ENCODE data around the gene THEMIS.
"Not testable (repeated sequence)": the region's sequence is repeated elsewhere in the genome, so short reads cannot be mapped to it uniquely, and the experiment has no call there.

The THEMIS gene, protein sequence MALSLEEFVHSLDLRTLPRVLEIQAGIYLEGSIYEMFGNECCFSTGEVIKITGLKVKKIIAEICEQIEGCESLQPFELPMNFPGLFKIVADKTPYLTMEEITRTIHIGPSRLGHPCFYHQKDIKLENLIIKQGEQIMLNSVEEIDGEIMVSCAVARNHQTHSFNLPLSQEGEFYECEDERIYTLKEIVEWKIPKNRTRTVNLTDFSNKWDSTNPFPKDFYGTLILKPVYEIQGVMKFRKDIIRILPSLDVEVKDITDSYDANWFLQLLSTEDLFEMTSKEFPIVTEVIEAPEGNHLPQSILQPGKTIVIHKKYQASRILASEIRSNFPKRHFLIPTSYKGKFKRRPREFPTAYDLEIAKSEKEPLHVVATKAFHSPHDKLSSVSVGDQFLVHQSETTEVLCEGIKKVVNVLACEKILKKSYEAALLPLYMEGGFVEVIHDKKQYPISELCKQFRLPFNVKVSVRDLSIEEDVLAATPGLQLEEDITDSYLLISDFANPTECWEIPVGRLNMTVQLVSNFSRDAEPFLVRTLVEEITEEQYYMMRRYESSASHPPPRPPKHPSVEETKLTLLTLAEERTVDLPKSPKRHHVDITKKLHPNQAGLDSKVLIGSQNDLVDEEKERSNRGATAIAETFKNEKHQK

DNA sequence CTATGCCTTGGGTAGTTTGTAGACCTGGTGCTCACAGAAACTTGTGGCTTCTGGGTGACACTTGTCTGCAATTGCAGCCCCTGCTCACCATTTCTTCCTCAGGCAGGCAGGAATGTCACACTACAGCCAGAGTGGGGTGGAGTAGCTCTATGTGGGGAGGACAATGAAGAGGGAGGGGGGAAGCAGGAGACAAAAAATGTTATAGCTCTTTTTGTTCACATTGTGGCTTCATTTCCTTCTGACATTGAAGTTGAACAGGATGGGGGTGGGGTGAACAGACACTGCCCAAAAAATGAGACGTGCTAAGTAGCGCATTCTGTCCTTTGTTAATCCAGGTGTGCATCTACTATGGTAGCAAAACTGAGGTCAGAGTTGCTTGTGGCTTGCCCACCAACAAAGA, at the start of gene THEMIS:
TSS of gene THEMIS (minus strand) at position 124 of the 400 bp plus-strand sequence. CDS start 126 bp downstream, outside the sequence.
- DNase-seq = no peak

DNA sequence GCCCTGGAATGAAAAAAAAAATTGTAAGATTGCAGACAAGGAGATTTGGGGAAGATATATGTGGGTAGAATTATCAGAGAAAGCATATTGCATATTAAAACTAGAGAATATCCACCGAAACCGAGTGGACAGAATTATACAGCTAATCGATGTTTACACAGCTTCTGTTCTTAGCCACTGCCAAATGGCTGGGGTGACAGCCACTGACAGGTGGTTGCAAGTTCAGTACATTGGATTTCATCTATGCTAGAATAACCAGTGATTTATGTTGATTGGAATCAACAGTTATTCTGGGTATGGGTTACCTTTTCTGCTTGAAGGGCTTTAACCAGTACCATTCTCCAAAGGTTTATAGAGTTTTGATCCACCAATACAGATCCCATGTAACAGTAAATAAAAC, 48.4 kb upstream of the THEMIS start:
- DNase-seq = no peak

DNA sequence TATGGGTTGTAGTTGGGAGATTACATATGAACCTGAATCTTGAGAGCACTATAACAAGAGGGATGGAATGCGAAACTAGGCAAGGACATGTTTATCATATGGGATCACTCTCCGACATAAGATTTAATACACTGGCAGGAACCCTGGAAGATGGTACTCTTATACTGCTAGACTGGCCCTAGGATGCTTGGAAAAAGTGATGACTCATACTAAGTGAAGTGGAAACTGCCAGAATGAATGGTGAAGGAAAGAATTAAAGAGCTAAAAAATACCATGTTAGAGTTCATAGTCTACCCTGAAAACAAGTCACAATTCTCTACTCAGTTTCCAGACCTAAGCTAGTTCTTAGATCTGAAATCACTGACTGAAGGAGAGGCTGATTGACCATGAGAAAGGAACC, 45.5 kb upstream of the THEMIS start:
- DNase-seq = no peak

DNA sequence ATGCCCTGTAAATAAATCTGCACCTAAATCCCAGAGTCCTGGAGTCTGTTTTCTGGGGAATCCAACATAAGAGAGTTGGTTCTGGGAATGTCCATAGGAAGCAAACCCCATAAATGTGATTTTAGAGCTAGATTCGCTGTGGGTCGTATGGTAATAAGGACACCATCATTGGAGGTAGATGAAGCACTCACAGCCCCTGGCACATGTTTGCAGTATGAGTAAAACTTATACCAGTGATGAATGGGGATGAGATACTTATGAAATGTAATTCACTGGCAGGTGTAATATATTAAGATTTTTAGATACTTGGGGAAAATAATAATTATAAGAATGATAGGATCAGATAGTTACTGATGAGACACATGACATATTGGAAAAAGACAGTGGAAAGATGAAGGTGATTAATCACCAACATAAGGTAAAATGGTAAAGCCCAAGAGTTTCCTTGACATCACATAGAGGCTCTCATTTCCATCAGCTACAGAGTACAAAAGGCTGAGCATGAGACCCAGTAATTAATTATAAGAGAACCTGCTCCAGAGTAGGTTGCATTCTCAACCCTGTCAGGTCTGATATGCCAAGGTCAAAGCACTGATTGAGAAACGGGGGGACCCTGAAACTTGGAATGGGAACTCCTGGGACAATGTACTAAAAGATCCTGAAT, 44.7 kb upstream of the THEMIS start:
- DNase-seq = no peak

DNA sequence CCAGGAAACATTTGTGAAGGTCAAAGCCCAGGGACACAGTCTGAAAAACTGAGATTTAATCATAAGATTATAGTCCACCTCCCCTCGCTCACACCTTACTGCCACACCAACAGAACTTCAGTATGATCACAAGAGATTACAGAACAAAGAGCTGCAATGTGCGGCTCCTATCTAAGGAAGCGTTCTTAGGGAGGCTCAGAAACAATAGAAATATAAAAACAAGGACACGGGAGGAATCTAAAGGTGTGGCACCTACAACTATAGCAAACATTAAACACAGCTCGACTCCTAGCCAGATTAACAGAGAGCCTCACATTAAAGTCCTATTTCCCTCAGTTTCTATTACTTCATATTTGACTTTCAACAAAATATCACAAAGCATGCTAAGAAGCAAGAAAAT, 40.4 kb upstream of the THEMIS start:
- no peak for DNase-seq

DNA sequence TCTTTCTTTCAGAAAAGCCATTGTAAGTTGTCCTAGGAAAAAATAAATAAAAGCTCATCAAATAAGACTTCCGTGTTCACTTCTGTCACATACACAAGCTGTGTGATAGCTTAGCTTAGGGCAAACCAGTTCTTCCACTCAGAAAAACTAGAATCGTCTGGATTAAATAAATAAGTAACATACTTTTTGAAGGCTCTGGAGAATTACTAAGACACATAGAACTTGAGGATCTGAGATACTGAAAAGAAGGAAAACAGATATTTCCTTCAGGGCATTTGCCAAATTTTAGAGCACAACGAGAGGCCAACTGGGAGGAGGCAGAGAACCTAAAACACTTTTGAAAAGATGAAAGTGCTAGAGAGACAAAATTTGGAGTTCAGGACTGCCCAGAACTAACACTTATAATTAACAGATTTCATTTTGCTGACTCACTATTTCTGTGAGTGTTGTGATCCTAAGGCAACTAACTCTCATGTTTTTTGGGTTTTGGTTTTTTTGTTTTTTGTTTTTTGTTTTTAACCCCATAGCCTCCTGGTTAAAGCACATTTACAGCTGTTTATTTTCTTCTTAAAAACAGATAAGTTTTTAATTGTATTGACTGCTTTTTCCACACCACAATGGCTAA, 38.7 kb upstream of the THEMIS start:
- peak; percentile 22 for DNase-seq

DNA sequence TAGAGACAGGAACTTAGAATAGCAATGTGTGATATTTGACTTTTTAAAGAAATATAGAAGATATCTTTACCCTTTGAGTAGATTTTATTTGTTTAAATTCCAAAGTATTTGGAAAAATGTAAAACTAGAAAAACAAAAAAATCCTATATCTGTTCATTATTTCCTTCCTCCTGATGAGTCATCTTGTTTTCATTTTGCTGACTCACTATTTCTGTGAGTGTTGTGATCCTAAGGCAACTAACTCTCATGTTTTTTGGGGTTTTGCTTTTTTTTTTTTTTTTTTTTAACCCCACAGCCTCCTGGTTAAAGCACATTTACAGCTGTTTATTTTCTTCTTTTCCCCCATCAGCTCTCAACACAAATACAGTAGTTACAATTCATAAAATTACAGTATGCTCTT, 37.8 kb upstream of the THEMIS start:
- peak; percentile 76 for DNase-seq

DNA sequence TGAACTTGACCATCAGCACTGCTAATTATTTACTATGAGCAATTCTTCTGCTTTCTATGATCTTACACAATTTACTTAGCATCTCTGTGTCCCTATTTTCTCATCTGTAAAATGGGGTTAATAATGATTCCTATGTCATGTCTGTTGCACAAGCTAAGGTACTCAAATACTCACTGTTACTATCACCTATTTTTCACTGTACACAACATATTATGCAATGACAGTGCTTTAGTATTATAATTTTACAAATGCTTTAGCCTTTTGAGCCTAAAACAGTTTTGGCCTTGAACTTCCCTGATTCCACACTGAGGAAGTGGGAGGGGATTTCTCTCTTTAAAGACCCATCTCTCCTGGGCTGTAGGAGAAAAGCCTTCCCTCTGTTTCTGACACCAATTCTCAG, 36.9 kb upstream of the THEMIS start:
- no peak for DNase-seq

DNA sequence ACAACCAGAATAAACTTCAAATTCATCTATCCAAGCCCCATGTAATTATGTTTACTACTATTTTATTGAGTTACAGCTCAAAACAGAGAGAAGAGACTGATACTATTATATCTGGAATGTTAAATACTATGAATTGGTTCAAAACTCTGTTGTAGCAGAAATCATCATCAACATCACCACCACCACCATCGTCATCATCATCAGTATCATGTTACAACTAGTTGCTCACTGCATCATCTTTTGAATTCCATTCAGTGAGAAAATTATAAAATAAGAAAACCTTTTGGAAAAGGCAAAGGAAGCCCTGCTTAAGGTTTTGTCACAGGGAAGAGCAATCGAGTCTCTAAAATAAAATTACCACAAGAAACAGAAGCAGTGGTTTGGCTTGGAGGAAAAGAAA, 36.2 kb upstream of the THEMIS start:
- peak; percentile 17 for DNase-seq

DNA sequence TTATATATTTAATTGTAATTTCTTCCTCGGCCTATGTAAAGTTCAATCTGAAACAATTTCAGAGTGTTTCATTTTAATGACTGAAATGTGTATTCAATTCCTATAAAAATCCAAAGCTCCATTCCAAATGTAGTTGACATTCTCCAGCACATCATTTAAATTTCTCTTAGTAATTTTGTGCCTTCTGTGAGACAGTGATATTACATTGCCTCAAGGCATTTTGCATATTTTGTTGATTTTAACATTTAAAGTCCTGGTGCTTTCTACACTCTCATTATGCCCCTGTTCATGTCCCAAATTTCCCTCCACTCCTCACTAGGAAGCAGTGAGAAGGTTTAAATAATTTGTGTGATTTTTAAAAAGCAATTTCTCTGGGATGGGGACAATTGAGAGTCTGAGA, 34.1 kb upstream of the THEMIS start:
- DNase-seq = no peak

DNA sequence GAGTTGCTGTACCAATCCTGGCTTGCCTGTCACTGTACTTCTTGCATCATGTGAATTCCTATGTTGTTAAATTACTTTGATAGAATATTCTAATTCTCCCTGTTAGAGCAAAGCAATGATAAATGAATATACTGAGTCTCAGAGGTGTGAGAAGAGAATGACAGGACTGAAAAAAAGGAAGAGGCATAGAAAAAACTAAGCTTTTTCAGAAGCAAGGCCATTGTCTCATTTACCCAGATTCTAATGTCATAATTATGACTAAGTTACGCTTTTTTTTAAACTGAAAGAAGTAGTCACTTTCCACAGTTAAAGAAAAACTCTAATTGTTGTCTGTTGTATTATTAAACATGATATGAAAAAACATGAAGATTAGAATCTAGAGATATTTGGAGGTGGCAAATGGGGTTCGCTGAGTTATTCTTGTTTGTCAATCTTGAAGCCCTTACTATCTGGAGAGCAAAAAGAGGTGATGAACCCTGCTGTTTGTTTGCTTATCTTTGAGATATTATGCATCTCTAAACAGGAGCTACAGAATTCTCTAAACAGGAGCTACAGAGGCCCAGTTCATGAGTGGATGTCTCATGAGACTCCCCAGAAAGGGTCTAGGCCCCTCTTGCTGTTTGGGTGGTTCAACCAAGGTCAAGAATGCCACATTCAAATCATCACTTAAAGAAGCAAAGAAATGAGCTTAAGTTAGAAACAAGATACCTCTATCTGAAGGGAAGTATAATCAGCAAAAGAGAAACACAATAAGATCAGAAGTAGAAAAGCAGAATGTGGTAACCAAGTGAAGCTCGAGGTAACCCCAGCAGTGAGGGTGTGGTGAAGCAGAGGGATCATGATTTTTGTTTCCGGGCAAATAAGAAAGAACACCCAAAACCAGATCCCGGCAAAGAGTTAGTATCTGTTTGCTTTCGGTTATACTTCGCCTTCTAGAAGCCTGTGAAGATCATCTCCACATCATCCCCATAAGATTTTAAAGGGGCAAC, 33.3 kb upstream of the THEMIS start:
- no peak for DNase-seq

DNA sequence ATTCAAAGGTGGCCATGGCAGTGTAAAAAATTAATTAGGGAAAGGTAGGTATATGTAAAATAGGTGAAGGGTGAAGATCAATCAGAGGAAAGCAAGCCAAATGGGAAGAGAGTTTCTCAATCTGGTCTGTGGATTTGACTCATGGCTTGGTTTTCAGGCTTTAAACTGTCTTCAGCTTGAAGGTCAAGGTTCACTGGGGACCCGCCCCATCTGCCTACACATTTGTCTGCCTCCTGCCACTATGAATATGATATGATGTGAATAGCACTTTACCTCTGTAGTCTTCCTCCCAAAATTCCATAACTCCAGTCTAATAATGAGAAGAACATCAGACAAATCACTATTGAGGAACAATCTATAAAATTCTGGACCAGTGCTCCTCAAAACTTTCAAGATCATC, 32.3 kb upstream of the THEMIS start:
- DNase-seq = no peak

DNA sequence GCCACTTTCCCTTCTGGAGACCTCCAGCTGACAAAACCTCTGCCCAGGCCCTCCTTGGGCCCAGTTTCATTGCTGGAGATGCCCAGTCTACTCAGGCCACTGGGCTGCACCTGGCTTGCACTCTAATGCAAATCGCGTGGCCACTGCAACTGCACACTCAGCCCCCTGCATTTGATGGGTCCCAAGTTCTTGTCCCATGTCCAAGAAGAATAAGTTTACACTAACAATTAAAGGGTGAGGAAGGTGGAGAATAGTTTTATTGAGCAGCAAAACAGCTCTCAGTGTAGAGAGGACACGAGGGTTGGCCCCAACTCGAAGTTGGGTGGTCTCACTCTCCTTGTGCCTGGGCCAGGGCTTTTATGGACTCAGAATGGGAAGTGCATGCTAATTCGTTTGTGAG, 31.9 kb upstream of the THEMIS start:
- no peak for DNase-seq

DNA sequence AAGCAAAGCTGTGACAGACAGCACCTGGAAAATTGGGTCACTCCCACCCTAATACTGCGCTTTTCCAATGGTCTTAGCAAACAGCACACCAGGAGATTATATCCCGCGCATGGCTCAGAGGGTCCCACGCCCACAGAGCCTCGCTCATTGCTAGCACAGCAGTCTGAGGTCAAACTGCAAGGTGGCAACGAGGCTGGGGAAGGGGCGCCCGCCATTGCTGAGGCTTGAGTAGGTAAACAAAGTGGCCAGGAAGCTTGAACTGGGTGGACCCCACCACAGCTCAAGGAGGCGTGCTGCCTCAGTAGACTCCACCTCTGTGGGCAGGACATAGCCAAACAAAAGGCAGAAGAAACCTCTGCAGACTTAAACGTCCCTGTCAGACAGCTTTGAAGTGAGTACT, 25.6 kb upstream of the THEMIS start:
- not testable (repeated sequence) for DNase-seq

DNA sequence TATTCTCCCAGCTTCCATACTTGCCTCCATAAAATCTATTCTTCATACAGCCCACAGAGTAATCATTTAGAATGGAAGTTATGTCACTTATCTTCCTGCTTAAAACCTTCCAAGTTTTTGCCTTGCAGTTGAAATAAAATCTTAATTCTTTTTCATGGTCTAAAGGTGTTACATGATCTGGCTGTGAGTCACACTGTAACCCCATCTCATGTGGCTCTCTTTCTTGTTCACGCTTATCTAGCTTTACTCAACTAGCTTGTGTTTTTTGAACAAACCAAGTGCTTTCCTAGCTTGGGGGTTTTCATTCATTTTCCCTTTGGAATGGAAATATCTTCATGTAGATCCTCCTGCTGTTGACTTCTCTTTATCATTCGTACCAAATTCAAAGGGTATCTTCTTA, 23.6 kb upstream of the THEMIS start:
- DNase-seq = no peak

DNA sequence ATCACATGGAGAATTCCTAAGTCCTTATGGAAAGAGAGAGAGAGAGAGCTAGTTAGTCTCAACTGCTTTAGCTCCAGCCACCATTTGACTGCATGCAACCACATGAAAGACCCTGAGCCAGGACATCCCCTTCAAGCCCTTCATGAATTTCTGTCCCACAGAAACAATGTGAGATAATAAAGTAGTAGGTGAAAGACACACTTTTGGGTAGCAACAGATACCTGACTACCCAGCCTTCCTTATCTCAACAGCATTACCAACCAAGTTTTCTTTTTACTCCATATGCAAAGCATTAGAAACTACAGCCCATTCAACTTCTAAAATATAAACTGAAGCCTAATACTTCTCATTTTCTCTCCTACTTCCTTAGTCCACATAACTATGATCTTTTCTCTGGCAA, 23.2 kb upstream of the THEMIS start:
- DNase-seq = no peak

DNA sequence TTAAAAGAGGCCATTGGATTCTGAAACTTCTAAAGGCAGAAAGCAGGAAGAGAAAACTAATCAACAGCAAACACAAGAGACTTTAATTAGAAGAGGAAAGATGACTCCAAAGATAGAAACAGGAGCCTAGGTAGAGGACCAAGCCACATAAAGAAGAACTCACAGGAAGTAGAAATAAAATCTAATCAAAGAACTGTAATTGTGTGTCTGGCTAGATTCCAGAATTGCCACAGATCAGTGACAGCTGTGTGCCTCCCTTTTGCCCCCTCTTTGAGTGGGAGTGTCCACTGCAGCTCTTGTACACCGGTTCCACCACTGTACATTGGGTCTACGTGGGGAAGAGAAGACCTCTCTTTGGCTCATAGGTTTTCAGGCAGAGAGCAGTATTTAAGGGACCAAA, 22.3 kb upstream of the THEMIS start:
- no peak for DNase-seq

DNA sequence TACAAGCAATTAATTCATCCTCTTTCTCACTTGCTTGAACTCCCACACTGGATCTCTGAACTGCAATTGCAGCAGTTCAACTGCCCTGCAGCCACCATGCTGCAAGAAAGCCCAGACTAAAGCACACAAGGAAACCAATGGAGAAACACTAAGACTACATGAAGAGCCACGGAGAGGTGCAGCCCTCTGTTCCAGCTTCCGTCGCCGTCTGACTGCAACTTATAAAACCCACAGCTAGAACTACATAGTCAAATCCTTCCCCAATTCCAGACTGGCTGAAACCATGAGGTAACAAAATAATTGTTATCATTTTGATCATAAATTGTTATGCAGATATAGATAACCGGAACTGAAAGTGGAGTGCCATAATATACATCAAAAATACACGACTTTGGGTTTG, 21.1 kb upstream of the THEMIS start:
- no peak for DNase-seq

DNA sequence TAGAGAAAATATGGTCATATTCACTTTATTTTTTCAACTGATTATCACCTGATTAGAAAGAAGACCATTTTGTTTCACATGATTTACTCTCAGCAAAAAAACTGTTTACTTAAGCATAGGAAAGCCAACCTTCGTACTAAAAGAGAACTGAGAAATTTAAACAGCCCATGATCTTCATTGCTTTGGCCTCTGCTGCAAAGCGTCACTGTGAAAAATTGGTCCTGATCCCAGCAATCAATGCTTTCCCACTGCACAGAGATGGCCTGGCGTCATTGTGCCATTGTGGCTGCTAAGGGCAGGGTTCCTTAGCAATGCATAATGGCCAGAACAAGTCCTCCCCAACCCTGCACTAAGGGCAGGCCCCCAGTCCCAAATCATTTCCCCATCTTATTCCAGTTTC, 19.9 kb upstream of the THEMIS start:
- no peak for DNase-seq

DNA sequence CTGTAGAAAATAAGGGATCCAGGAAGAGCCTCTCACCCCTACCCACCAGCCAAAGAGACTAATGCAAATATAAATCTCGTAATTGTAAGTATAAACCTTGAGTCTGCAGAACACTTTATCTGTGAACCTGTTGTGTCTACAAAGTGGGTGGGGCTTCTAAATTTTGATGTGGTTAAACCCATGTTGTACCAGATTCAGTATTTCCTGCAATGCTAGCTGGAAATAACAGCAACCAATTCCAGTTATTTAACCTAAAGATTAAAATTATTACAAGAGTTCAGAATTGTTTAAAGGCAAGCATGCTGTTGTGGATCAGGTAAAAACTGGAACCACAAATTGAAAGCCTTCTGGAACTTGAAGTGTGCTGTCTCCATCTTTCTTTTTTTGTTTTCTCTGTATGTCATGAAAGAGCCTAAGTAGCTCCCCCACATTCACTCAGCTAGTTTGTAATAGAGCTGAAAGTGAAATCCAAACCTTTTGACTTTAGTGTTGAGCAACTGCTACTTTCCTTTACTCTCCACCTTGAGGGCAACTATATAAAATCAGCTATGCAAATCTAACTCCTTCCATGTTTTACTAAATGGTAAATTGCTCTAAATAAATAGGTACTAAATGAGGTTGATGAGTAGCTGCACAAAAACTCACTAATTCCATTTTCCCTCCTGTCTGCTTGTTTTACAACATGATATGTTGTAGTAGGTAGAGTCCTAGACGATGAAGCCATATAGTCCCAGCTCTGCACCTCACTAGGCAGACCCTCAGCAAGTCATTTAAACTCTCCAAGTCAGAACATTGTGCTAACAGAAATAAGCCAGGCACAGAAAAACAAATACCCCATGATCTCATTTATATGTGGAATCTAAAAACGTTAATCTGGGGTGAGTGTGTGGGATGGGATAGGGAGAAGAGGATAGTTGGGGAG, 17.9 kb upstream of the THEMIS start:
- DNase-seq = no peak

DNA sequence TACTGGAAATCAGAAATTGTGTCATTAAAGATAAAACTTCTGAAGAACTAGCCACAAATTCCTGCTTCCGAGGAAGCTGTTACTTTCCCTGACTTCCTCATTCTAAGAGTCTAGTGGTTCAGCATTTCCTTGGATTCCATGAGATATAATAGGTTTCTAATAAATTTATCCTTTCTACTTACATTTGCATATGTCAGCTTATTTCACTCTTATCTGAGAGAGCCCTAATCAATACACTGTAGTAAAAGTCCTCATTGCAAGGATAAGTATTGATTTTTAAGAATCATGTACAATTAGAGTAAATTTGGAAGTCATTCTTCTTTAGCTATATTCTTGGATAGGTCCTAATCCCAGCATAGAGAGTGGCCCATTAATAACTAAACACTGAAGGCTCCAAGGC, 16.9 kb upstream of the THEMIS start:
- no peak for DNase-seq

All from fibroblast of skin of right quadriceps (primary cell).